HG03354 (cell line): ENCODE results near the gene ADGRL3.

Source experiments
- ATAC-seq: cut with Tn5 transposase; IDR thresholded peaks from one replicate; pipeline ENCODE4 v1.9.1; 2021; ENCODE audit warnings: mild to moderate bottlenecking; ENCODE audit not compliant: unreplicated experiment, poor library complexity, severe bottlenecking

ADGRL3 gene

DNA sequence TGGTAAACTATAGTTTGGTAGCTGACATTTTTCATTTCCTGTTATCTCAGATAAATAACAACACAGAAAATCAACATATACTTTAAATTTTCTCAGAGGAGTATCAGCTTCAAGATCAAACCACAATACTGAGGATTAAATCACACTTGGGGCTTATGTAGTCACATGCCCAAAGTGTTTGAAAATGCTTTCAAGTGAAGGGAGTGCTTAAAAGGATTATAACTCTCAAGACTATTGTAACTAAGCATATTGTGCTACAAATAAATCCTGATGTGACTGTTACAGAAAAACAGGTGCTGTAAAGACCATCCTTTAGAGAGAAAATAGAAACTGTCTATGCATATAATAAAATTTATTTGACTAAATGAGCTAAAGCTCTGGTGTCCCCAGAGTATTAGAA lies 887.6 kb downstream of the ADGRL3 start:
- ATAC-seq = no peak

DNA sequence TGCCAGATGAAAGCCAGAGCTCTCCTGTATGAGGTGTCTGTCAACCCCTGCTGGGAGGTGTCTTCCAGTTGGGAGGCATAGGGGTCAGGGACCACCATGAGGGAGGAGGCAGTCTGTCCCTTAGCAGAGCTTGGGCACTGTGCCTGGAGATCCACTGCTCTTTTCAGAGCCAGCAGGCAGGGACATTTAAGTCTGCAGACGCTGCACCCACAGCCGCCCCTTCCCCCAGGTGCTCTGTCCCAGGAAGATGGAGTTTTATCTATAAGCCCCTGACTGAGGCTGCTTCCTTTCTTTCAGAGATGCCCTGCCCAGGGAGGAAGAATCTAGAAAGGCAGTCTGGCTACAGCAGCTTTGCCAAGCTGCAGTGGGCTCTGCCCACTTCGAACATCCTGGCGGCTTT lies 893.6 kb downstream of the ADGRL3 start:
- ATAC-seq = no peak

DNA sequence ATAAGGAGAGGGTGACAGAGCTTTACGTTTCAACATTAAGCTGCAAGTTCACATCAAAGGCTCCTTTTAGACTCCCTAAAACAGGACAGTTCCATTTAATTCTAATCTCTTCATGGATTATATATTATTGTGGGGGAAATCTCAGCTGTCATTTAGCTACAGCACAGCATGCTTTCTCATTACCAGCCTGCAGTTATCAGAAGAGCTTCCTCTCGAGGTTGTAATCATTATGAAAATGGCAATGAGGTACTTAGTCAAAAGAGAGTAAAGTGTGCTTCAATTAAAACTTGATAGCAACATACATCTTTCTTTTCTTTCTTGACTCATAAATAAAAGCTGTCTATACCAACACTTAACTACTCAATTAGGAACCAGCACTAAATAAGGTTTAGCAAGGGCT lies 896.8 kb downstream of the ADGRL3 start:
- no peak for ATAC-seq

DNA sequence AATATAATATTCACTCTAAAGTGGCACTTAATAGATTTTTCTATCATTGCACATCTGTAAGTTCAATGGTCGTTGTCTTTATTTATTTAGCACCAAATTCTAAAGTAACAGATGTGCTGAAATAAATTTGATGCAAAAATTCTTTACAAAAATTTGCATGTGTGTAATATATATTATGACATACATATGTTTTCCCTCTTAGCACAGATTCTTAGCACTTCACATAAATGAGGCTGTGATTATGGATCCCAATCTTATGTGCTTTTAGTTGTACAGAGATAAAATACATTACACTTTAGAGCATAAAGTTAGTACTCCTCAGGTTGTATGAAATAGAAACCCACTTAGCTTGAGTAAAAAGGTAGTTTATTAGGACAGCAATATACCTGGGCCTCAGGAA lies 915.1 kb downstream of the ADGRL3 start:
- ATAC-seq = no peak

DNA sequence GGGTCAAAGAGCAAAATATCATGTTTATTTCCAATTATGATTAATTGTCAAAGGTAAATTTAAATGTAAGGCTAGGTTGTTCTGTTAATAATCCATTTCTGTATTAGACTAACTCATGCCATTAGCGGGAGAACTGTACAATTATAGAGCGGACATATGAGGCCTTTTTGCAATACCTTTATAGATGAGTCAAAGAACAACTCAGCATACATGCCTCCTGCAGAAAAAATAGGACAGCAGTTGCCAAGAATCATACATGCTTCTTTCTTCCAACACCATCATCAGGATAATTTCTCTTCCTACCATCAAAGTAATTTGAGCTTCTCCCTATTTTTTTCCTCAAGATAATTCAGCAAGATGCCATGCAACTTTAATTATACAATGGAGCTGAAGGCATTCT lies 917.8 kb downstream of the ADGRL3 start:
- no peak for ATAC-seq

DNA sequence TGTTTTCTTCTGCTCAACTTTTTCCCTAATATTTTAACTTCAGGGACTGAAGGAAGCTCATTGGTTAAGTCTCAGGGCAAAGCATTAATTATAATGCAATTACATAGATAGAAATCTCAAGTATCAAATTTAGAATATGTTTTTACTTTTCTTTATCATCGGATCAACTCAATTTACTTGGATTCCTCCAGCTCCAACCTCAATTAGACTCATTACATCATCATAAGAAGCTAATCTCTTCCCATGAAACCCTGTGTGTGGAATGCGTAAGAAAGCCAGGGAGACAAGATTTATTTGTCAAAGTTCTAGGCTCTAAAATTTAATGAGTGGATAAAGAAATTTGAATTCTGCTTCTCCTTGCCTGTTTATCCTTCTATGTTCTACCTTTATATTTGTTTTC lies 918.4 kb downstream of the ADGRL3 start:
- ATAC-seq = no peak

DNA sequence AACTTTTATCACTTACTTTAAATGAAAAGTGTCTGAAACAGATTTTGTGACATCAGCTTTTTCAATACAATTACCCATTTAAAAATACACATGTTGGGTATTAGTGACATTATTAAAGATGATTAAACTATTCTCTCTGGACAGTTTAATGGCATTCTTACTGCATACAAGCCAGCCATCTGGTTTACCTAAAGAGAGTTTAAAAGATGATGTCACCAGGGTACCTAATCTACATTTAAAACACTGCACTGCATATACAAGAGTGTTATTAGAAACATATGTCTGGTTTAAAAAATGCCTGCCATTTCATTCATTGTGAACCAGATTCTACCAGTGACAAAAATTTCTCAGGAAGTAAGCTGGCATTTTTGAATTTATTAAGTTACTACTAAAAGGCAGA lies 919.1 kb downstream of the ADGRL3 start:
- ATAC-seq = no peak

DNA sequence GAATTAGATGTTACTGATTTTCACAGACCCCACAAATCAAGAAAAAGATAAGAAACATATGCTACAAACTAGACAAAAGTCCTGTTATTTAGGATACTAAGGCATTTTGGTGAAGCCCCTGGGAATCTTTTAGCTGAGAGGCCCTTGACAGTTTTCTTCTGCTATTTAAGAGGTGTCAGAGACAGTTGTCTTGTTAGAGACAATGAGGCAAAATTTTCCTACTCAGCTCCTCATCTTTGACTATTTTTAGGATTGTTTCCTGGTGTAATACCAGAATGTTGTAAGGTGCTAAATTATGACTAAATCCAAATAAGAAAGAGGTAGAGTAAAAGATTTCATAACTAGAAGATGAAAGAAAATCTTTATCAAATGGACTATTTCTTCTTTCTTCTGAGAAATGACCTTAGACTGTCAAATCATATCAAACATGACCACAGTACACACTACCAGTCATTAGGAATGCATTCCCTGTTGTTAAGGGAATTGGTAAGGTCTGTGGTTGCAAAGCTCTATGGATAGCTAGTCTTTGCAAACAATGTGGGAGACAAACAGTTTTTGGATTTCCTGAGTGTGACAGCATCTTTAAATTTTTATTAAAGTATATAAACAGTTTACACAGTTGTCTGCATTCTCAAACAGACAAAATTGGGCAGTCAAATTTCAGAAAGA lies 926.1 kb downstream of the ADGRL3 start:
- no peak for ATAC-seq
